Upper lobe of right lung (tissue), 1 donor: ENCODE data around the gene ABI1. TPM values are rescaled to one million over a fixed set of nuclear protein-coding genes. Genes with fewer than 3 reads are reported as not detected.

Source experiments
- ATAC-seq: fragments of 200-7000 bp; cut with Tn5 transposase; one replicate; pipeline ENCODE4 v1.9.1; 2020; ENCODE audit warnings: mild to moderate bottlenecking, moderate library complexity
- DNase-seq: peaks from one replicate; pipeline ENCODE4 v3.0.0-alpha.2; 2020
- H3K27ac ChIP-seq: fragments of 200-600 bp; one replicate; pipeline ENCODE4 v1.8.0; 2022
- H3K27me3 ChIP-seq: fragments of 200-600 bp; one replicate; pipeline ENCODE4 v1.8.0; 2022; ENCODE audit warnings: mild to moderate bottlenecking
- H3K36me3 ChIP-seq: fragments of 200-600 bp; one replicate; pipeline ENCODE4 v1.8.0; 2022
- H3K4me1 ChIP-seq: fragments of 200-600 bp; one replicate; pipeline ENCODE4 v1.8.0; 2022
- H3K4me3 ChIP-seq: fragments of 200-600 bp; one replicate; pipeline ENCODE4 v1.8.0; 2022; ENCODE audit warnings: mild to moderate bottlenecking
- H3K9me3 ChIP-seq: fragments of 200-600 bp; one replicate; pipeline ENCODE4 v1.8.0; 2022
- CTCF ChIP-seq: fragments of 200-600 bp; IDR thresholded peaks from one replicate; pipeline ENCODE4 v1.8.0; 2022; ENCODE audit warnings: antibody characterized with exemption
- intact Hi-C: fragments of 100-400 bp; cut with DNase I; formaldehyde crosslinking; loops from one replicate; pipeline ENCODE4 v1.11.0; 2022
- total RNA-seq: library from RNA; stranded (reverse); fragmentation: NEBNext Ultra II Directional; extraction: Animal tissue kit (Norgen Biotek cat#: 25700); gene quantifications from one replicate; pipeline ENCODE4 v1.2.1, GENCODE V29; 2021
- donor health status: DM: no; HTN: yes; CAD: no; lungs with severe emphysema.

The ABI1 gene
- total RNA-seq, 1 donor from 2014 or later: 52.4 TPM

GRCh38 chr10:26806557-26806956 is 54.2 kb downstream of the ABI1 start:
- Histone ChIP-seq H3K27me3 (no peaks in the 10 kb centered on the region), H3K9me3 (no peaks in the 10 kb centered on the region), H3K4me1 (peaks cover 44% of the 10 kb centered on the region), H3K36me3 (peaks cover 3% of the 10 kb centered on the region), H3K27ac (no peak overlapping the region), H3K4me3 (no peak overlapping the region)
- DNase-seq (no peak), ATAC-seq (no peak)
- intact Hi-C loops: no loop called here
- TF ChIP-seq CTCF: no peak

GRCh38 chr10:26805567-26806245 is 55.1 kb downstream of the ABI1 start:
- no peak overlapping the region for H3K27ac ChIP-seq
- intact Hi-C loops: no loop called here
- no peak for ATAC-seq

GRCh38 chr10:26804418-26805393 is 56.1 kb downstream of the ABI1 start:
- DNase-seq (no peak), ATAC-seq (no peak)
- H3K4me3 ChIP-seq: no peak overlapping the region
- no peak overlapping the region for H3K27ac ChIP-seq
- no peak for TF ChIP-seq CTCF
- H3K27me3 ChIP-seq: no peaks in the 10 kb centered on the region
- no peaks in the 10 kb centered on the region for H3K9me3 ChIP-seq
- intact Hi-C loops: no loop called here
- H3K36me3 ChIP-seq: peaks cover 3% of the 10 kb centered on the region
- H3K4me1 ChIP-seq: peaks cover 44% of the 10 kb centered on the region

More at GRCh38 chr10:26805567-26806245, 55.1 kb downstream of the ABI1 start:
- no peaks in the 10 kb centered on the region for H3K9me3 ChIP-seq
- DNase-seq: no peak
- H3K36me3 ChIP-seq: peaks cover 3% of the 10 kb centered on the region
- H3K4me1 ChIP-seq: peaks cover 44% of the 10 kb centered on the region
- no peak overlapping the region for H3K4me3 ChIP-seq
- H3K27me3 ChIP-seq: no peaks in the 10 kb centered on the region
- no peak for TF ChIP-seq CTCF

- Histone ChIP-seq H3K27me3 (no peaks in the 10 kb centered on the region), H3K4me1 (peaks cover 44% of the 10 kb centered on the region), H3K36me3 (peaks cover 3% of the 10 kb centered on the region), H3K27ac (no peak overlapping the region), H3K4me3 (no peak overlapping the region), H3K9me3 (no peaks in the 10 kb centered on the region)
- no peak for ATAC-seq
- no peak for TF ChIP-seq CTCF
- DNase-seq: no peak
- intact Hi-C loops: no loop called here
Observed at GRCh38 chr10:26803849-26804248, 56.9 kb downstream of the ABI1 start.

- no peak for ATAC-seq
- H3K4me1 ChIP-seq: peaks cover 44% of the 10 kb centered on the region
Observed at GRCh38 chr10:26802527-26802926, 58.2 kb downstream of the ABI1 start.

More at GRCh38 chr10:26802527-26802926, 58.2 kb downstream of the ABI1 start:
- Histone ChIP-seq H3K4me3 (no peak overlapping the region), H3K36me3 (peaks cover 2% of the 10 kb centered on the region), H3K27ac (no peak overlapping the region), H3K9me3 (no peaks in the 10 kb centered on the region), H3K27me3 (no peaks in the 10 kb centered on the region)
- intact Hi-C loops: no loop called here
- no peak for DNase-seq
- TF ChIP-seq CTCF: no peak
